Neutrophil (primary cell): ENCODE data around the gene SPTSSB.

Experiments used
- H3K27ac ChIP-seq: fragments of 200-600 bp; sonication (generic); 2 replicates; pipeline ENCODE4 v1.5.1; 2016; ENCODE audit warnings: mild to moderate bottlenecking, moderate library complexity
- H3K27me3 ChIP-seq: fragments of 200-600 bp; sonication (generic); 2 replicates; pipeline ENCODE4 v1.6.0; 2016; ENCODE audit warnings: mild to moderate bottlenecking
- H3K36me3 ChIP-seq: fragments of 200-600 bp; sonication (generic); 2 replicates; pipeline ENCODE4 v1.5.1; 2017
- H3K4me1 ChIP-seq, 2 experiments: fragments of 200-600 bp in 1 of 2; sonication (generic) in 1 of 2; 1 replicate in 1 of 2; 2 replicates in 1 of 2; pipeline versions ENCODE4 v1.5.1 to v1.6.1; 2013 to 2016; ENCODE audit warnings: low read depth in 1 of 2, low read length in 1 of 2, mild to moderate bottlenecking in 1 of 2, moderate library complexity in 1 of 2; ENCODE audit not compliant: control insufficient read depth in 1 of 2, insufficient read depth in 1 of 2
- H3K4me3 ChIP-seq, 2 experiments: fragments of 200-600 bp in 1 of 2; sonication (generic) in 1 of 2; 1 replicate in 1 of 2; 2 replicates in 1 of 2; pipeline ENCODE4 v1.5.1; 2013 to 2016; ENCODE audit warnings: low read depth in 1 of 2, low read length in 1 of 2, mild to moderate bottlenecking in 1 of 2, moderate library complexity in 1 of 2
- H3K9me3 ChIP-seq: fragments of 200-600 bp; sonication (generic); 2 replicates; pipeline ENCODE4 v1.5.1; 2016
- TF ChIP-seq, protein P1 (sequence below): fragments of 200-600 bp; sonication (generic); IDR thresholded peaks from 2 replicates; pipeline ENCODE4 v1.5.1; 2016; ENCODE audit warnings: antibody characterized with exemption

The SPTSSB gene

DNA sequence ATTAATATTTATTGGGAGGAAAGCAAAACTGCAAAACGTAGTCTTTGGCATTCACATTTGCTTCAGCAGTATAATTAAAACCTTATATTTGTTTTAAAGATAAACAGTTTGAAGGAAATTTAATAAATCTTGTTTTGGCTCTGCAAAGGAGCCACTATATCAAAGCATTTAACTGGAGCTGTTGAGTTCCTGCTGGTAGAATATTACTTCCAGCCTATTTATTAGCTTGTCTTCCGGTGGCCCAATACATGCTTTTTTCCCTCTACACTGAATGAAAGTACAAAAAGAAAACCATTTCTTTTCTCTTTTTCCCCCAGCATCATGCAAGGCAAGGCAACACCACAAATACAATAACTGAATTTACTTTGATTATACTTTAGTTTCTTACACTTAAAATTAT is 26.3 kb downstream of the SPTSSB start:
- Histone ChIP-seq H3K9me3 (no peaks in the 10 kb centered on the region), H3K36me3 (no peaks in the 10 kb centered on the region), H3K27me3 (no peaks in the 10 kb centered on the region), H3K4me3 (no peak overlapping the region), H3K27ac (no peak overlapping the region), H3K4me1 (no peaks in the 10 kb centered on the region)
- TF ChIP-seq, protein P1, sequence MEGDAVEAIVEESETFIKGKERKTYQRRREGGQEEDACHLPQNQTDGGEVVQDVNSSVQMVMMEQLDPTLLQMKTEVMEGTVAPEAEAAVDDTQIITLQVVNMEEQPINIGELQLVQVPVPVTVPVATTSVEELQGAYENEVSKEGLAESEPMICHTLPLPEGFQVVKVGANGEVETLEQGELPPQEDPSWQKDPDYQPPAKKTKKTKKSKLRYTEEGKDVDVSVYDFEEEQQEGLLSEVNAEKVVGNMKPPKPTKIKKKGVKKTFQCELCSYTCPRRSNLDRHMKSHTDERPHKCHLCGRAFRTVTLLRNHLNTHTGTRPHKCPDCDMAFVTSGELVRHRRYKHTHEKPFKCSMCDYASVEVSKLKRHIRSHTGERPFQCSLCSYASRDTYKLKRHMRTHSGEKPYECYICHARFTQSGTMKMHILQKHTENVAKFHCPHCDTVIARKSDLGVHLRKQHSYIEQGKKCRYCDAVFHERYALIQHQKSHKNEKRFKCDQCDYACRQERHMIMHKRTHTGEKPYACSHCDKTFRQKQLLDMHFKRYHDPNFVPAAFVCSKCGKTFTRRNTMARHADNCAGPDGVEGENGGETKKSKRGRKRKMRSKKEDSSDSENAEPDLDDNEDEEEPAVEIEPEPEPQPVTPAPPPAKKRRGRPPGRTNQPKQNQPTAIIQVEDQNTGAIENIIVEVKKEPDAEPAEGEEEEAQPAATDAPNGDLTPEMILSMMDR, result no peak

GRCh38 chr3:161343986-161344385 is 27.3 kb downstream of the SPTSSB start:
- TF ChIP-seq, protein P1, result no peak
- no peaks in the 10 kb centered on the region for H3K9me3 ChIP-seq
- no peaks in the 10 kb centered on the region for H3K4me1 ChIP-seq
- no peaks in the 10 kb centered on the region for H3K27me3 ChIP-seq
- no peaks in the 10 kb centered on the region for H3K36me3 ChIP-seq
- H3K27ac ChIP-seq, result no peak overlapping the region
- no peak overlapping the region for H3K4me3 ChIP-seq

GRCh38 chr3:161343540-161343939 is 27.8 kb downstream of the SPTSSB start:
- TF ChIP-seq, protein P1, result no peak
- Histone ChIP-seq H3K4me1 (no peaks in the 10 kb centered on the region), H3K36me3 (no peaks in the 10 kb centered on the region), H3K27me3 (no peaks in the 10 kb centered on the region), H3K27ac (no peak overlapping the region), H3K4me3 (no peak overlapping the region), H3K9me3 (no peaks in the 10 kb centered on the region)

- H3K27me3 ChIP-seq, result no peaks in the 10 kb centered on the region
Measured at GRCh38 chr3:161342629-161343028, 28.7 kb downstream of the SPTSSB start.

DNA sequence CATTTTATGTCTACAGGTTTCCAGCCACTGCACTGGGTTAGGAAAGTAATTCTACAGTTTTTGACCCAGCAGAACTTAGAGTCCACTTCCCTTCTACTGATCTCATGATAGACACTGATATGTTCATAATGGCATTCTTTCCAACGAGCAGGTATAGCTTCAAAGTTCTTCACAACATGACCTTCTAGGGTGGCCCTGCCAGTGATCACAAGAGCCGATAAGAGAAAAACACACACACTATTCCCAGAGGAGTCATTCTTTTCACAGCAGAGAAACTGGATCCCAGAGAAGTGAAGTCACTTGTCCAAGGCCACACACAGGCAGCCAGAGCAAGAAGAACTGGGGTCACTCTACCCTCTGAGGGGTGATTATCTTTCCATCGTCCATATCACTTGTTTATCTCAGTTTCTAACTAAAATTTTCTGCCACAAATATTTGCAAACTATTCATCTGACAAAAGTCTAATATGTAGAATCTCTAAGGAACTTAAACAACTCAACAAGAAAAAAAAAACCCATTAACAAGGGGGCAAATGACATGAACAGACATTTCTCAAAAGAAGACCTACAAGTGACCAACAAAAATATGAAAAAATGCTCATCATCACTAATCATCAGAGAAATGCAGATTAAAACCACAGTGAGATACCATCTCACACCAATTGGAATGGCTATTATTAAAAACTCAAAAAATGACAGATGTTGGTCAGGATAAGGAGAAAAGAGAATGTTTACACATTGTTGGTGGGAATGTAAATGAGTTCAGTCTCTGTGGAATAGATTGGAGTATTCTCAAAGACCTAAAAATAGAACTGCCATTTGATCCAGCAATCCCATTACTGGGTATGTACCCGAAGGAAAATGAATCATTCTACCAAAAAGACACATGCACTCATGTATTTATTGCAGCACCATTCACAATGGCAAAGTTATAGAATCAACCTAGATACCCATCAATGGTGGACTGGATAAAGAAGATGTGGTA is 31.5 kb downstream of the SPTSSB start:
- H3K4me1 ChIP-seq, result no peaks in the 10 kb centered on the region
- TF ChIP-seq, protein P1, result no peak

More at GRCh38 chr3:161342629-161343028, 28.7 kb downstream of the SPTSSB start:
- Histone ChIP-seq H3K36me3 (no peaks in the 10 kb centered on the region), H3K4me3 (no peak overlapping the region), H3K9me3 (no peaks in the 10 kb centered on the region), H3K27ac (no peak overlapping the region), H3K4me1 (no peaks in the 10 kb centered on the region)
- TF ChIP-seq, protein P1, result no peak

More for the DNA sequence above, 31.5 kb downstream of the SPTSSB start:
- no peaks in the 10 kb centered on the region for H3K9me3 ChIP-seq
- no peak overlapping the region for H3K4me3 ChIP-seq
- no peaks in the 10 kb centered on the region for H3K36me3 ChIP-seq
- H3K27me3 ChIP-seq, result no peaks in the 10 kb centered on the region
- H3K27ac ChIP-seq, result no peak overlapping the region
